CD8-positive, alpha-beta memory T cell (primary cell): ENCODE results near the gene EXOSC10. TPM values are rescaled to one million over a fixed set of nuclear protein-coding genes. Genes with fewer than 3 reads are reported as not detected.
"Not testable (repeated sequence)": the region's sequence is repeated elsewhere in the genome, so short reads cannot be mapped to it uniquely, and the experiment has no call there.

Experiments
- CTCF ChIA-PET: fragments of 350-600 bp; sonication (Branson Sonifier 250); formaldehyde crosslinking; loops from one replicate; lab custom pipeline; 2021; ENCODE audit warnings: antibody characterized with exemption; lab: Charles Lee
- POLR2A ChIA-PET: fragments of 350-600 bp; sonication (Branson Sonifier 250); formaldehyde crosslinking; loops from one replicate; lab custom pipeline; 2021; ENCODE audit warnings: antibody characterized with exemption; lab: Charles Lee
- DNase-seq, 5 donors: peaks; one replicate each; pipeline versions ENCODE4 v3.0.0 to v3.0.0-alpha.2; 2020 to 2022; ENCODE audit warnings: mixed read lengths in 1 of 5
- H3K27ac ChIP-seq: one replicate; pipeline ENCODE4 v1.7.0; 2013; ENCODE audit warnings: low read depth, mild to moderate bottlenecking, low read length, moderate library complexity
- H3K27me3 ChIP-seq: 2 replicates; pipeline ENCODE4 v1.7.0; 2013; ENCODE audit warnings: low read length, mild to moderate bottlenecking; ENCODE audit not compliant: insufficient read depth, poor library complexity, severe bottlenecking
- H3K36me3 ChIP-seq: 2 replicates; pipeline ENCODE4 v1.7.0; 2013; ENCODE audit warnings: mild to moderate bottlenecking, low read length, moderate library complexity; ENCODE audit not compliant: insufficient read depth
- H3K4me1 ChIP-seq: 2 replicates; pipeline ENCODE4 v1.7.0; 2013; ENCODE audit warnings: mild to moderate bottlenecking, low read length, moderate library complexity; ENCODE audit not compliant: insufficient read depth
- H3K4me3 ChIP-seq: 2 replicates; pipeline ENCODE4 v1.7.0; 2013; ENCODE audit warnings: mild to moderate bottlenecking, low read length
- H3K9me3 ChIP-seq: 2 replicates; pipeline ENCODE4 v1.7.0; 2013; ENCODE audit warnings: mild to moderate bottlenecking, low read length
- H3K27ac Mint-ChIP-seq, 8 donors: one replicate each; pipeline ENCODE4 v1.8.0; 2020 to 2021; ENCODE audit warnings: mixed read lengths in 8 of 8, mild to moderate bottlenecking in 6 of 8, inconsistent platforms in 3 of 8, moderate library complexity in 3 of 8
- H3K27me3 Mint-ChIP-seq, 2 donors: one replicate each; pipeline ENCODE4 v1.8.0; 2020 to 2021; ENCODE audit warnings: mixed read lengths in 2 of 2, mild to moderate bottlenecking in 1 of 2, moderate library complexity in 1 of 2
- H3K36me3 Mint-ChIP-seq, 3 donors: one replicate each; pipeline ENCODE4 v1.8.0; 2020 to 2021; ENCODE audit warnings: mixed read lengths in 3 of 3, inconsistent platforms in 1 of 3, mild to moderate bottlenecking in 1 of 3
- H3K4me1 Mint-ChIP-seq, 3 donors: one replicate each; pipeline ENCODE4 v1.8.0; 2020 to 2021; ENCODE audit warnings: mixed read lengths in 3 of 3, inconsistent platforms in 1 of 3, mild to moderate bottlenecking in 1 of 3
- H3K4me3 Mint-ChIP-seq, 7 donors: one replicate each; pipeline ENCODE4 v1.8.0; 2020 to 2021; ENCODE audit warnings: mixed read lengths in 7 of 7, mild to moderate bottlenecking in 6 of 7, moderate library complexity in 4 of 7, inconsistent platforms in 2 of 7
- H3K9me3 Mint-ChIP-seq, 5 donors: one replicate each; pipeline ENCODE4 v1.8.0; 2020 to 2022; ENCODE audit warnings: mixed read lengths in 5 of 5, mild to moderate bottlenecking in 3 of 5, moderate library complexity in 2 of 5, inconsistent platforms in 1 of 5
- polyA plus RNA-seq: library from polyadenylated mRNA; unstranded; fragments of 300-500 nt; fragmentation: Illumina TruSeq; gene quantifications from one replicate; pipeline ENCODE4 v1.2.3, GENCODE V29; 2021
- total RNA-seq, 2 experiments: library from RNA; stranded (reverse); gene quantifications; one replicate each; pipeline ENCODE4 v1.2.3, GENCODE V29; 2021

Gene EXOSC10
- total and polyA plus RNA-seq, 3 experiments from 2014 or later: 46.4 to 94.0 (median 92.9) TPM

- H3K36me3 Mint-ChIP-seq: peaks cover 0 to 26% (median 2%) of the 10 kb centered on the region in 3 donors
- H3K4me1 Mint-ChIP-seq: peaks cover 0 to 9% (median 3%) of the 10 kb centered on the region in 3 donors
- peak overlapping the region in 2 of 8 donors; percentile 14 to 69 for H3K27ac Mint-ChIP-seq
- H3K27me3 Mint-ChIP-seq: no peaks in the 10 kb centered on the region
- CTCF ChIA-PET: interaction anchor here (1.1 kb wide), 1 partner anchor 15 kb away, joined by 6 read pairs; no protein-coding TSS in a partner anchor
- Histone ChIP-seq H3K27me3 (no peaks in the 10 kb centered on the region), H3K4me3 (no peak overlapping the region), H3K36me3 (no peaks in the 10 kb centered on the region), H3K4me1 (no peaks in the 10 kb centered on the region), H3K9me3 (no peaks in the 10 kb centered on the region), H3K27ac (no peak overlapping the region)
- H3K9me3 Mint-ChIP-seq: no peaks in the 10 kb centered on the region
- no peak for DNase-seq
- POLR2A ChIA-PET: no interaction called here
- no peak overlapping the region for H3K4me3 Mint-ChIP-seq
Measured at GRCh38 chr1:11052839-11053757, 46.6 kb downstream of the EXOSC10 start.

DNA sequence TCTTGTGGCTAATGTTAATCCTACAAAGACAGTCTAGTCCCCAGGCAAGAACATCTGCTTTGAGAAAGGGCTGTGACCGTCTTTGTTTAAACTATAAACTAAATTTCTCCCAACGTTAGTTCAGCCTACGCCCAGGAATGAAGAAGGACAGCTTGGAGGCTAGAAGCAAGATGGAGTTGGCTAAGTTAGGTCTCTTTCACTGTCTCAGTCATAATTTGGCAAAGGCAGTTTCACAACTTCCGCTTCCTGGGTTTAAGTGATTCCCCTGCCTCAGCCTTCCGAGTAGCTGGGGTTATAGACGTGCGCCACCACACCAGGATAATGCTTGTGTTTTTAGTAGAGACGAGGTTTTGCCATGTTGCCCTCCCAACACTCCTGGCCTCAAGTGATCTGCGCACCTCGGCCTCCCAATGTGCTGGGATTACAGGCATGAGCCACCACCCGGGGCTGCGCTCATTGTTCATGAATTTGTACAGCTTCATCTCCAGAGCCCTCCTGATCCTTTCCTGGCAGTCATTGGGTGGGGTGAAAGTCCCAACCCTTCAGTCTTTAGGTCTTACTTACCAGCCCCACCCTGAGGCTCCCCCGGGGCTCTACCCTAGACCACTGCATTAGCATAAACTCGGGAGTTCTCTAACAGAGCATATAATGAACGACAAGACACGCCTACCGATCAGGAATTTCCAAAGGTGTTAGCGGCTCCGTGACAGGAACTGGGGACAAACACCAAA lies 47.7 kb downstream of the EXOSC10 start:
- no peak for DNase-seq
- H3K4me3 Mint-ChIP-seq: peak overlapping the region in 1 of 7 donors; percentile 23
- Histone ChIP-seq H3K9me3 (no peaks in the 10 kb centered on the region), H3K4me3 (no peak overlapping the region), H3K27me3 (no peaks in the 10 kb centered on the region), H3K27ac (no peak overlapping the region), H3K4me1 (no peaks in the 10 kb centered on the region), H3K36me3 (no peaks in the 10 kb centered on the region)
- H3K36me3 Mint-ChIP-seq: peaks cover 0 to 19% (median 0%) of the 10 kb centered on the region in 3 donors
- peak overlapping the region in 1 of 8 donors; percentile 11 for H3K27ac Mint-ChIP-seq
- H3K9me3 Mint-ChIP-seq: no peaks in the 10 kb centered on the region
- CTCF ChIA-PET: interaction anchor here (3.0 kb wide), 1 partner anchor 14 kb away, joined by 15 read pairs; no protein-coding TSS in a partner anchor
- no peaks in the 10 kb centered on the region for H3K27me3 Mint-ChIP-seq
- peaks cover 0 to 9% (median 3%) of the 10 kb centered on the region in 3 donors for H3K4me1 Mint-ChIP-seq
- POLR2A ChIA-PET: no interaction called here

- H3K4me1 Mint-ChIP-seq, H3K4me3 ChIP-seq, H3K4me1 ChIP-seq, H3K27ac ChIP-seq, H3K9me3 Mint-ChIP-seq, H3K27me3 ChIP-seq, DNase-seq, H3K36me3 ChIP-seq, H3K4me3 Mint-ChIP-seq, H3K9me3 ChIP-seq, H3K27me3 Mint-ChIP-seq, POLR2A ChIA-PET: not testable (repeated sequence)
- Mint-ChIP-seq H3K36me3 (peaks cover 0 to 13% (median 0%) of the 10 kb centered on the region in 3 donors), H3K27ac (peak overlapping the region in 1 of 8 donors; percentile 11)
- CTCF ChIA-PET: interaction anchor here (3.0 kb wide), 1 partner anchor 13 kb away, joined by 15 read pairs; no protein-coding TSS in a partner anchor
Measured at GRCh38 chr1:11051121-11051520, 48.5 kb downstream of the EXOSC10 start.

- H3K4me1 Mint-ChIP-seq: peaks cover 0 to 3% (median 0%) of the 10 kb centered on the region in 3 donors
- Histone ChIP-seq H3K4me1 (no peaks in the 10 kb centered on the region), H3K27ac (no peak within 1 kb of the TSS), H3K36me3 (no peaks in the 10 kb centered on the region), H3K4me3 (no peak within 1 kb of the TSS), H3K27me3 (no peaks in the 10 kb centered on the region), H3K9me3 (no peaks in the 10 kb centered on the region)
- no peaks in the 10 kb centered on the region for H3K27me3 Mint-ChIP-seq
- ChIA-PET CTCF (interaction anchor here (1.7 to 2.4 kb wide), 2 partner anchors 9 to 10 kb away, joined by 4 to 10 read pairs; no protein-coding TSS in a partner anchor), POLR2A (no interaction called here)
- H3K36me3 Mint-ChIP-seq: no peaks in the 10 kb centered on the region
- H3K9me3 Mint-ChIP-seq: no peaks in the 10 kb centered on the region
- no peak within 1 kb of the TSS for H3K4me3 Mint-ChIP-seq
- no peak for DNase-seq
- peak within 1 kb of the TSS in 1 of 8 donors; percentile 83 for H3K27ac Mint-ChIP-seq
Measured at GRCh38 chr1:11046625-11047365, 52.9 kb downstream of the EXOSC10 start, which contains the start of gene MASP2. Gene MASP2, minus strand, starts transcription at chr1:11047239. Its CDS starts 32 bp downstream, at chr1:11047207.

- ChIA-PET CTCF (interaction anchor here (0.6 to 1.7 kb wide), 2 partner anchors 9 to 27 kb away, joined by 3 to 4 read pairs; no protein-coding TSS in a partner anchor), POLR2A (interaction anchor here (0.6 kb wide), 1 partner anchor 10 kb away, joined by 3 read pairs; no protein-coding TSS in a partner anchor)
- Mint-ChIP-seq H3K27ac (peak overlapping the region in 1 of 8 donors; percentile 83), H3K27me3 (no peaks in the 10 kb centered on the region), H3K4me1 (peaks cover 0 to under 1% (median 0%) of the 10 kb centered on the region in 3 donors), H3K4me3 (no peak overlapping the region), H3K36me3 (no peaks in the 10 kb centered on the region), H3K9me3 (no peaks in the 10 kb centered on the region)
- H3K9me3 ChIP-seq: no peaks in the 10 kb centered on the region
- no peak for DNase-seq
- H3K4me1 ChIP-seq: no peaks in the 10 kb centered on the region
- no peak overlapping the region for H3K4me3 ChIP-seq
- H3K27me3 ChIP-seq: no peaks in the 10 kb centered on the region
- no peaks in the 10 kb centered on the region for H3K36me3 ChIP-seq
- H3K27ac ChIP-seq: no peak overlapping the region
Measured at GRCh38 chr1:11046270-11046566, 53.5 kb downstream of the EXOSC10 start.

DNA sequence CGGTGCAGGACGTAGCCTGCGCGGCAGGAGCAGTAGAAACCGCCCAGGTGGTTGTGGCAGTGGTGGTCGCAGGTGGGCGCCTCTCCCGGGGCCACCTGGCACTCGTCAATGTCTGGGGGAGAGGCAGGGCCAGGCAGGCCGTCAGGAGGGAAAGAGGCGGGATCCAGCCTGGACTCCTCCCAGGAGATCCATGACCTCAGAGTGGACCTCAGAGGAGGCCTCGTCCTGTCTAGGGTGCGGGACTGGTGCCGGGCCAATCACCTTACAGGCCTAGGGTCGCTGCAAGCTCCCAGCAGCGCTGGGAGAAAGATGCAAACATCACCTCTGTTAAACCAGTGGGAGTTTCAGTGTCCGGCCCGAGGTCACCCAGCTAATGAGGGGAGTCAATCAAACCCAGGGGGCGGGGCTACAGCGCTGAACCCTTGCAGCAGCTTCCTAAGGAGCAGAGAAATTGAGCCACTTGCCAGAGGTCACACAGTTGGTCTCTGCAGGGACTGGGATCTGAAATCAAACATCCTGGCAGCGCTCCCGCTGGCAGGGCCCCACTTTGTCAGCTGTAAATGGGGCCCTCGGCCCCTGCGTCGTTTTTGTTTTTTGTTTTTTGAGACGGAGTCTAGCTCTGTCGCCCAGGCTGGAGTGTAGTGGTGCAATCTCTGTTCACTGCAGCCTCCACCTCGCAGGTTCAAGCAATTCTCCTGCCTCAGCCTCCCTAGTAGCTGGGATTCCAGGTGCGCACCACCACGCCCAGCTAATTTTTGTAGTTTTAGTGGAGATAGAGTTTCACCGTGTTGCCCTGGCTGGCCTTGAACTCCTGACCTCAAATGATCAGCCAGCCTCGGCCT lies 54.0 kb downstream of the EXOSC10 start:
- no peaks in the 10 kb centered on the region for H3K27me3 ChIP-seq
- DNase-seq: no peak
- Mint-ChIP-seq H3K4me1 (no peaks in the 10 kb centered on the region), H3K27me3 (no peaks in the 10 kb centered on the region), H3K27ac (peak overlapping the region in 1 of 8 donors; percentile 83), H3K4me3 (no peak overlapping the region), H3K36me3 (no peaks in the 10 kb centered on the region), H3K9me3 (no peaks in the 10 kb centered on the region)
- ChIA-PET POLR2A (interaction anchor here (0.6 kb wide), 1 partner anchor 10 kb away, joined by 3 read pairs; no protein-coding TSS in a partner anchor), CTCF (interaction anchor here (0.6 to 1.7 kb wide), 2 partner anchors 8 to 28 kb away, joined by 3 to 4 read pairs; no protein-coding TSS in a partner anchor)
- H3K36me3 ChIP-seq: no peaks in the 10 kb centered on the region
- no peaks in the 10 kb centered on the region for H3K4me1 ChIP-seq
- no peak overlapping the region for H3K4me3 ChIP-seq
- no peaks in the 10 kb centered on the region for H3K9me3 ChIP-seq
- H3K27ac ChIP-seq: no peak overlapping the region
